IPS-11a (cell line): ENCODE measurements around the gene AKIRIN2.
A peak's percentile ranks its signal among the peaks of the same experiment; 100 is the strongest.
"Not testable (repeated sequence)": the region's sequence is repeated elsewhere in the genome, so short reads cannot be mapped to it uniquely, and the experiment has no call there.

ENCODE experiments used
- H3K4me3 ChIP-seq: one replicate; pipeline ENCODE4 v1.5.1; 2013; ENCODE audit warnings: low read depth, low read length, control low read depth

The AKIRIN2 gene

DNA sequence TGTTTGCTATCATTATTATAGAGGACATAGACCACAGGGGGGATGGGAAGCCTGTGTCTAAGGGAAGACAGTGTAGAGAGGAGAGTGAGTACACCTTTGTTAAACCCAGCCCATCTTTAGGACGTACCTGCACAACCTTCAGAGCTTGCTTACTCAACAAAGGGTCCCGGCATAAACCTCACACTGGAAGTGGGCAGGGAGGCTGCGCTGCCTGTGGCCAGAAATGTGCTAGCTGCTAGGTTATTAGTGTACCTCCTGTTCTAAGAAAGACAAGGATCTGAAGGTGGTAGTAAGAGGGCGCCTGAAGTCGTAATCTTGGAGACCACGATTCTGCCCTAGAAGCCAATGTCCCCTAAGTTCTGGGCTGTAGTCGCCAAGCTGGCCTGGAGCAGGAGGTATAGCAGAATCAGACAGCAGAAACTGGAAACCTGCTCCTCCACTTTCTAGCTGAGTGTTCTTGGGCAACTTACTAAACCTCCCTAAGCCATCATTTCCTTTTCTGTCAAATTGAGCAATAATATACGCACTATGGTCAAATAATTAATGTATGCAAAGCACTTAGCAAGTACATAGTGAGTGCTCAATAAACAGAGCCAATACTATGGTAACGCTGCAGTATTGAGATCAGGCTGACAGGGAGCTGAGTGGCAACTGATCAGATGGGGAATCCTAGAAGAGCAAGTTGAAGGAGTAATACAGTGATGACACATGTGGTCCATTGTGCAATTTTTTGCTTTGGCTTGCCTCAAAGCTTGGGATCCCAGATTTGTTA, 16.8 kb upstream of the AKIRIN2 start:
- H3K4me3 ChIP-seq: no peak overlapping the region

DNA sequence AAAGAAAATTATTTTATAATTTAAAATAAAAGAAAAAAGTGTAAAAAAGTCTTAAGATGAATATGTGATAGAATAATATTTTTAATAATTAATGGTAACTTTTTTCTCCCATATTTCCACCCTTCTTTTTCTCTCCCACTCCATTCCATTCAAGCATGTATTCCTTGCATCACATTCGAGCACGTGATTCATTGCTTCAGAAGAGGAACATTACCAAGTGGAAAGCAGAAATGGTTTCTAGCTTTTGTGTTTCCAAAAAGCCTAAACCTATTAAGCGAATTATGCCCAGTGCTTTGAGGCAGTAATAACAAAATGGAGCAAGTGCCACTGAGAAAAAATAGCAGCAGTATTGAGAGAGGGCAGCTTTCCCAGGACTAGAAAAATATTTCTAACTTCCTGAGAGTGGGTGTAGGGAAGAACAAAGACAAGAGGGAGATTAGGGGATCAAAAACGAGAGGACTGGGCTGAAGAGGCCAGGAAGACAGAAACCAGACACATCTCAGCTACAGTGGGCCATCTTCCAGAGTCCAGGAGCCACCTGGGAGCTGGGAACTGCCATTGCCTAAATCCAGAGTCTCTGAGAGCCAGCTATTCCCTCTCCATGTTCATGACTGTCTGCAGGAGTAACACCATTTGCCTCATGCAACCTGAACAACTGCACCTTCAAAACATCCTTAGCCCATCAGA, 15.0 kb upstream of the AKIRIN2 start:
- no peak overlapping the region for H3K4me3 ChIP-seq

- H3K4me3 ChIP-seq: no peak overlapping the region
Observed at GRCh38 chr6:87714093-87714842, 12.2 kb upstream of the AKIRIN2 start.

DNA sequence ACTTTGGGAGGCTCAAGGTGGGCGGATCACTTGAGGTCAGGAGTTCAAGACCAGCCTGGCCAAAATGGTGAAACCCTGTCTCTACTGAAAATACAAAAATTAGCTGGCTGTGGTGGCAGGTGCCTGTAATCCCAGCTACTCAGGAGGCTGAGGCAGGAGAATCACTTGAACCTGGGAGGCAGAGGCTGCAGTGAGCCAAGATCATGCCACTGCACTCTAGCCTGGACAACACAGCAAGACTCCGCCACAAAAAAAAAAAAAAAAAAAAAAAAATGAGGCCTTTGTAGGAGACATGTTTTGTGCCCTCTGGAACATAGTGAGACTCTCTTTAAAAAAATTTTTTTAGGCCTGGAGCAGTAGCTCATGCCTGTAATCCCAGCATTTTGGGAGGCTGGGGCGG, 10.7 kb upstream of the AKIRIN2 start:
- H3K4me3 ChIP-seq: not testable (repeated sequence)

DNA sequence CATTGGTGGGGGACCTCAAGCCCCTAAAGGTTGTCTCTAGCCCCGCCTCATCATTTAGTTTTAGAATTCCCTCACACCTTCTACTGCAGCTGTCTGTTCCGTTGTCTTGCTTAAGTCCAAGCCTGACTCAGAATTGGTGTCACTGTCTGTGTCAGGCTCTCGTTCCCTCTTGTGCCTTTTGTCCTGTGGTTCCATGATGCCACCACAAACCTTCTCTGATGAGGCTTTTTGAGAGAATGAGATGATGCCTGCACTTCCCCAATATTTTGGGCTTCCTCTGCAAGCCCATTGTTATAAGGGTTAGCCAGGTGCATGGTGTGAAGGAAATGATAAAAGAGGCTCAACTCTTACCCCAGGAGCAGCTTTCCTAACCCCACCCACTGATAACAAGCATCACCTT, 8.1 kb upstream of the AKIRIN2 start:
- H3K4me3 ChIP-seq: no peak overlapping the region

DNA sequence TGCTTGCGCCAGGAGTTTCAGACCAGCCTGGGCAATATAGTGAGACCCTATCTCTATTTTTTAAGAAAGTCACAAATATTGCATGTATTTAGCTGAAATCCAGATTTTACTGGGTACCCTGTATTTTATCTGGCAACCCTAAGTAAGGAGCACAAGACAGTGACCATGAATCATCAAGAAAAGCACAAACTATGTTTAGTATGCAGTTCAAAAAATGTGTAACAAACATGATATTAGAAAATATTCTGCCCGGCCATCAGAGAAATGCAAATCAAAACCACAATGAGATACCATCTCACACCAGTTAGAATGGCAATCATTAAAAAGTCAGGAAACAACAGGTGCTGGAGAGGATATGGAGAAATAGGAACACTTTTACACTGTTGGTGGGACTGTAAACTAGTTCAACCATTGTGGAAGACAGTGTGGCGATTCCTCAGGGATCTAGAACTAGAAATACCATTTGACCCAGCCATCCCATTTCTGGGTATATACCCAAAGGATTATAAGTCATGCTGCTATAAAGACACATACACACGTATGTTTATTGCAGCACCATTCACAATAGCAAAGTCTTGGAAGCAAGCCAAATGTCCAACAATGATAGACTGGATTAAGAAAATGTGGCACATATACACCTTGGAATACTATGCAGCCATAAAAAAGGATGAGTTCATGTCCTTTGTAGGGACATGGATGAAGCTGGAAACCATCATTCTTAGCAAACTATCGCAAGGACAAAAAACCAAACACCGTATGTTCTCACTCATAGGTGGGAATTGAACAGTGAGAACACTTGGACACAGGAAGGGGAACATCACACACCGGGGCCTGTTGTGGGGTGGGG, 6.8 kb upstream of the AKIRIN2 start:
- H3K4me3 ChIP-seq: not testable (repeated sequence)

DNA sequence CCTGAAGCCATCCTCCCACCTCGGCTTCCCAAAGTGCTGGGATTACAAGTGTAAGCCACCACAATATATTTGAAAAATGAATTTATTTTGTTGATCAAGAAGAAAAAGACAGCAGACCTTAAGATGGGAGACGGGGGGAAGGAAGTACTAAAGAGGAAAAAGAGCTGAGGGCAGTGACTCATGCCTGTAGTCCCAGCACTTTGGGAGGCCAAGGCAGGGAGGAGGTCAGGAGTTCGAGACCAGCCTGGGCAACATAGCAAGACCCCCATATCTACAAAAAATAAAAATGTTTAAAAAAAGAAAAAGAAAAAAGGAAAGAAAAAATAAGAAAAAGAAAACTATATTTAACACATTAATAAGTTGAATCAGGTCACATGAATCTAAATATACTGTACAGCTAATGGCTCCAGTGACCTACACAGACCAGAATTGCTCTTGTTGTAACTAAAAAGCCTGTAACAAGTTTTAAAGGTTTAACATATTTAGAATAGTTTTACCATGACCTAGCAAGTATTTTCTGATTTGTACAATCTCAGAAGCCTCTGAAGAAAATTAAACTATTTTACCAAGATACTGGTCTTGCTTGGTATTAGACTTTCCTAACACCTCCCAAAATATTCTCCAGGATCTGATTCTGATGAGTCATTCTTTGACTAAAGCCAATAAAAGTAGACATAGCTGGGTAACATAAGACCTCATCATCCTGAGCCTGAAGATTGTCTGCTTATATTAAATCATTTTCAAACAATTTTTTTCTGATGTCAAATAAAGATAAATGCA, 4.3 kb upstream of the AKIRIN2 start:
- H3K4me3 ChIP-seq: no peak overlapping the region

GRCh38 chr6:87705070-87705691, 3.1 kb upstream of the AKIRIN2 start:
- H3K4me3 ChIP-seq: no peak overlapping the region

DNA sequence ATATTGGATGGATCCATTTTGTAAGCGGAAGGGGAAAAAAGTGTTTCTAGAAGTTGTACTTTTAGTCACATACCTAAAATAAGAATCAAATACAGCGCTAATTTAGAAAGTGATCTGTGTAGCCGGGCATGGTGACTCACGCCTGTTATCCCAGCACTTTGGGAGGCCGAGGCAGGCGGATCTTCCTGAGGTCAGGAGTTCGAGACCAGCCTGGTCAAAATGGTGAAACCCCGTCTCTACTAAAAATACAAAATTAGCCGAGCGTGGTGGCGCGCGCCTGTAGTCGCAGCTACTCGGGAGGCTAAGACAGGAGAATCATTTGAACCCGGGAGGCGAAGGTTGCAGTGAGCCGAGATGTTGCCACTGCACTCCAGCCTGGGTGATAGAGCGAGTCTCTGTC, 1.0 kb upstream of the AKIRIN2 start:
- H3K4me3 ChIP-seq: peak overlapping the region; percentile 47

DNA sequence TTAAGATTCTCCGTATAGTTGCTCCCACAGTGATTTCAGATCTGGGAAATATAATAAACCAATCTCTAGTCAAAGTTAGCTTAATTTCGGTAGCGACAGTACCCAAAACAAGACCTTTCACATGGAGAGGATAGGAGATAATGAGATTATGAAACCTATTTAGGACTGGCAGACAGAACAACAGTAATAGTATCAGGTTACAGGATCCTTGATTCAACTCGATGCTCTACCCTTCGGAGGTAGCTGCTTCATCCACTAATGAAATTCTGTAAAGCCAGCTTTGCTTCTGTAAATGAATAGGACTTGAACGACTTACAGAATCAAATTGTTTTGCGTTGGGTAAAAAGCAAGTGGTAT, 534 bp upstream of the AKIRIN2 start:
- peak overlapping the region; percentile 47 for H3K4me3 ChIP-seq

DNA sequence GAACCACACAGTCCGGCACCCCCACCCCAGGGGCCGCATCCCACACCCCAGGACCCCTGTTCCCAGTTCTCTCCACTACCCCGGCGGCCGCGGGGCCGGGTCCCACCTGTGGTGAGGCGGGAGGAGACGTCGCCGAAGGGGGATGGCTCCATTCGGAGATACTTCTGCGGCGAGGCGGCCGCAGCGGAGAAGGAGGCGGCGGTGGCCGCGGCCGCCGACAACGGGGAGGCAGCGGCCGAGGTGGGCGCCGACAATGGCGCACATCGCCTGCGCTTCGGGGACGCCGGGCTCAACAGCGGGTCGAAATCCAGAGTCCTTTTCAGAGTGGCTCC, 723 bp downstream of the AKIRIN2 start:
- H3K4me3 ChIP-seq: peak overlapping the region; percentile 93

- H3K4me3 ChIP-seq: peak overlapping the region; percentile 93
Observed at GRCh38 chr6:87700397-87701343, 1.4 kb downstream of the AKIRIN2 start.

DNA sequence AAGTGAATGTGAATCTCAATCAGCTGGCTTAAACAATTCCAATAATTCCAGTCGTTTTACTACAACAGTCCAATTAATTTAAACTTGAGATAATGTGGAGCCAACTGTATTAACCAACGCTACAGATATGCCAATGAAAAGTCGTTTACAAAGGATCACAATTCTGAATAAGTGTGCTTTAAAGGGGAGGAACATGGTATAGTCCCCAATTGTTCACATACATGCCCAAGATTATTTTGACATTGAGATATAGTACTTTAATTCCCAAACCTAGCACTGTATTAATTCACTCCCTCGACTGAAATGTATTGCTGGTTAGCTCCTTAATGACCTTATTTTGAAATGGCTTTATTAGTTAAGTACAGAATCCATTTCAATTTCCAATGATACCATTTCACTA, 2.5 kb downstream of the AKIRIN2 start:
- H3K4me3 ChIP-seq: peak overlapping the region; percentile 93

DNA sequence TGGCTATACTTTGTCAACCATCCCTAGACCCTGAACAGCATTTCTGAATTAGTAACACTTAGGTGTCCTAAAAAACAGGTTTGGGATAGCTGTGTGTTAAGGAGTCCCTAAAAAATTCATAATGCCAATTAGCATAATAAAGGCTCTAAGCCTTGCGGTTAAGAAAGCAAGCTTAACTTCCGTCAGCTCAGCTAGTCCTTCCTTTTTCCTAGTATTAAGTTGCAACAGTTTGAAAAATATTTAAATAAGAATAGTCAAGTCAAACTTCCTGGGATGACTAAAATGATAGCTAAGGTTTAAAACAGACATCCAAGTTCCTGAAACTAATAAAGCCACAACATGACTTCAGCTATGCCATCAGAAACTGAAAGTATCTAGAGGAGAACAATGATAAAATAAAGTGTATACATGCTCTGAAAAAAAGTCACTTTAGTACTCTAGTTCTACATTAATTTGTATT, 3.5 kb downstream of the AKIRIN2 start:
- H3K4me3 ChIP-seq: peak overlapping the region; percentile 93

DNA sequence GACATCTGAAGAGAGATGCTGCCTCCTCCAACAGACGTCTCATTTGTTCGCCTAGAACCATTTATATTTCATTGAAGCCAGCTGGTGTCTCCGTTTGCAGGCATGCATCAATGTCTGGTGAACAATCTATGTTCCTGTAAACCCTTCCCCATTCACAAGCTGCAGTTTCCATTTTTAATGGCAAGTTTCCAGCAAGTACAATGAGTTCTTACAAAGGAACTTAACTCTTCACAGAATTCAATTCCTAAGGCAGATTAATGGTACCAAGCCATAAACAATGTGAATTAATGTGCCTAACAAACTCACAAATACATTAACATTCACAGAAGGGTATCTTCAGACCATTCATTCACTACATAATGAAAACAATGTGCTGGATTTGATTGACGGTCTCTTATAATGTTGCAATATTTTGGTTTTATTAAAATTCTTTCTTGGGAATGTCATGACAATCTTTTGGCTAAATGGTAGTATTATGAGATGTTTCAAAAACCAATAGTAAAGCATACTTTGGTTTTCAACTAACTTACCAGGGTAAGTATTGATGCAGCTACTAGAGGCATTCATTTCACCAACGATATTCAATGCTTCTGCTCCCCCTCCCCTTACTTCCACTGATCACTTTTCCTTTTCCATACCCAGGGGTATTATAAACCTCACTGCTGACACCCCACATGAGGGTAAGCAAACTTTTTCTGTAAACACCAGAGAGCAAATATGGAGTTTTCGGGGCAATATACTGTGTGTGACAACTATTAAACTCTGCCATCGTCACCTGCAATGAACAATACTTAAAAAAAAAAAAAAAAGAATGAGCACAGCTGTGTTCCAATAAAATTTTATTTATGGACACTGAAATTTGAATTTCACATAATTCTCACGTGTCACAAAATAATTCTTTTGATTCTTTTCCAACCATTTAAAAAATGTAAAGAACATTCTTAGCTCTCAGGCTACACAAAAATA, 4.2 kb downstream of the AKIRIN2 start:
- H3K4me3 ChIP-seq: no peak overlapping the region

- H3K4me3 ChIP-seq: not testable (repeated sequence)
Observed at GRCh38 chr6:87696817-87697216, 5.2 kb downstream of the AKIRIN2 start.

DNA sequence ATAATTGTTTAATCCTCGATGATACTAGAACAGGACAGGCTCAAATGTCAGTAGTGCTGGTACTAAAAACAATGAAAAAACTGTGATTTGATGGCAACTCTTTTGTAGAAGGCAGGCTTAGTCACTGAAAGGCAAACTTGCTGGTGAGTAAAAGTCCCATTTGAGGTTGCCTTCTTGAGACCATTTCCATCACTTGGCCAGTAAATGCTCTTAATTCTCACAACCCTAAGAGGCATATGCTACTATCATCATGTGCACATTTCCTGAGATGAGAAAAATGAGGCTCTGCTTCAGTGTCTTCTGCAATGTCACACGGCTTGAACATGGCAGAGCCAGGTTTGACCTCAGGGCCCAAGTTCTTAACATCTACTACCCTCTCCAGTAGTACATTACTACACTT, 9.9 kb downstream of the AKIRIN2 start:
- H3K4me3 ChIP-seq: no peak overlapping the region

- no peak overlapping the region for H3K4me3 ChIP-seq
Observed at GRCh38 chr6:87690441-87690840, 11.6 kb downstream of the AKIRIN2 start.
